Medulla oblongata (tissue), 1 donor: ENCODE results near the gene TEAD3.

ENCODE experiments used
- DNase-seq: peaks from one replicate; pipeline ENCODE4 v3.0.0-alpha.2; 2015; ENCODE audit errors: extremely low spot score

Gene TEAD3

DNA sequence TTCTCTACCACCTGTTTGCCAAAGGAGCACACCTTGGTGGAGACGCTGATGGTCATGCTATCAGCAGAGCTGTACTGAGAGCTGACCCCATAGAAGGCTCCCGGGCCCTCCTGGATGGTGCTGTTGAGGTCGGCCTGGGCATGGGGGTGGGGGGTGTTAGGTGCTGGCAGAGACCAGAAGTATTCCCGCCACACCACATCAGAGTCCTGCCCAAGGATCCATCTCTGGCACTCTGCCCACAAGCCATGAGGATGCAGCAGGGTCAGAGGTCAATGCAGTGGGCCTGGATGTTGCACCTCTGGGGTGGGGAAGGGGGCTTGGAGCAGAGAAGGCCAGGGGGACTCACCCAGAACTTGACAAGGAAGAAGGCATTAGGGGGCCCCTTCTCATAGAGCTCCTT is 21.3 kb downstream of the TEAD3 start:
- DNase-seq = no peak

DNA sequence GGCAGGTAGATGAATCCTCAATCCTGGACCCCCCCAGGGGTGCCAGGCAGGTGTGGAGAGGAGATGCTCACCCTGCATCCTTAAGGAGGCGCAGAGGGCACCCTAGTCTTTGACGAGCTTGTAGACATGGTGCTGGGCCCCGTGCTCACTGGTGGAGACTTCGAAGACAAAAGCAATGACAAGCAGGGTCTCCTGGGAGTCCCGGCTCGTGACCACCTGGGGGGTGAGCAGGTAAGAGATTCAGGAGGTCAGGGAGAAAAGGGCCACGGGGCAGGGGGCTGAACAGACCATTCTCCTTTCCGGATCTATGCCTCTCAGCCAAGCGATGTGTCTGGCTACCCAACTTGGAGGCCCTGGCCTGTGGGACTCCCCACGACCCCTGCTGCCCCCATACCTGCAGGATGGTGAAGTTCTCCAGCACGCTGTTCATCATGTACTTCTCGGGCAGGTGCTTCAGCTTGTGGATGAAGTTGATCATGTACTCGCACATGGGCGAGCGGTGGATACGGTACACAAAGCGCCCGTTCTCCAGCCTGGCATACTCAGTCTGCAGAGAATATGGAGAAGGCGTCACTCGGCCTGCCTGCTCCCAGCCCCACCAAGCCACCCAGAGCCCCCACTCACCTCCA is 21.8 kb downstream of the TEAD3 start:
- no peak for DNase-seq

GRCh38 chr6:35474131-35474941 is 22.5 kb downstream of the TEAD3 start:
- no peak for DNase-seq

DNA sequence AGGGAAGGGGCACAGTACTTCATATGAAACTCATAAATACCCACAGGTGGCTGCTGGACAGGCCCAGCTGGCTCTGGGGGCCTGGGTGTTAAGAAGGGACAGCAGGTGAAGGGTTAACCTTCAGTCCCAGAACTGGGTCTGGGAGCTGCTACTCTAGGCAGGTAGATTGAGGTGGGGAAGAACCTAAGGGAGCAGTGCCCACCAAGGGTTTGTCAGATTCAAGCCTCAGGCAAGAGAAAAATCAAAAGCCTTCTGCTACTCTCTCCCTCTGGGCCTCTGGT is 23.1 kb downstream of the TEAD3 start:
- no peak for DNase-seq

GRCh38 chr6:35473075-35473849 is 23.6 kb downstream of the TEAD3 start:
- DNase-seq = no peak

DNA sequence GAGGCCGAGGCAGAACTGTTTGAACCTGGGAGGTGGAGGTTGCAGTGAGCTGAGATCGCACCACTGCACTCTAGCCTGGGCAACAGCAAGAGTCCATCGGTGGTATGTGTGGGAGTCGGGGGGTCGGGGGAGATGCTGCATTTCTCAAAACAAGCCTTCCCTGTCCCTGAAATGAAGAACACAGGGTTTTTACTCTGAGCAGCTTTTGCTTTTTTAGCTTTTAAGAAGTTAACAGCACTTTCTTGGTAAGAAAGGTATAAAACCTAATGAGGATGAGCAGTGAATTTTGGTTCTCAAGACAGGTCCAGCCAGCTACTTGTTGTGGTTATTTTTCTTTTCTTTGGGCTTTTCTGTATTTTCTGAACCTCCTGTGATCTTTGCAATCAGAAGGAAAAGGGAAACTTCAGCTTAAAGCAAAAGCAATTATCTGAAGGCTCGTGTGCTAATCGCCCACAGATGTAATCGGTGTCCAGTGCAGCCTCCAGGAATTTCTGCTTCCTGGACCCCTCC is 25.0 kb downstream of the TEAD3 start:
- DNase-seq = no peak

DNA sequence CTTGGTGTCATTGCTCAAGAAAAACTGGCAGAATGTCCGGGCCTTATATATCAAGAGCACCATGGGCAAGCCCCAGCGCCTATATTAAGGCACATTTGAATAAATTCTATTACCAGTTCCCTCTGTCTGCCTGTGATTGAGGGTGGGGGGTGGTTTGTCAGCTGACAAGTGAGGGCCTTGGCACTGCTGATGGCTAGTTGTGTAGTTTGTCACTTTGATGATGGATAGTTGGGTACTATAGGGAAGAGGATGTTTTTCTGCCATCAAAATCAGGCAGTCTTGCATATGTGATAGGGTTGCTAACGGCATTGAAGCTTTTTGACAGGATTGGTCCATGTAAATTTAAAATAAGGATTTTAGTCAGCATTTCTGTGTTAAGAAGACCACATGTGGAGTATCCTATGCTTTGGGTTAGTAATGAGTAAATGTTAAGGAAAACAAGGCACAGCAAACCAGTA is 26.2 kb downstream of the TEAD3 start:
- DNase-seq = no peak

DNA sequence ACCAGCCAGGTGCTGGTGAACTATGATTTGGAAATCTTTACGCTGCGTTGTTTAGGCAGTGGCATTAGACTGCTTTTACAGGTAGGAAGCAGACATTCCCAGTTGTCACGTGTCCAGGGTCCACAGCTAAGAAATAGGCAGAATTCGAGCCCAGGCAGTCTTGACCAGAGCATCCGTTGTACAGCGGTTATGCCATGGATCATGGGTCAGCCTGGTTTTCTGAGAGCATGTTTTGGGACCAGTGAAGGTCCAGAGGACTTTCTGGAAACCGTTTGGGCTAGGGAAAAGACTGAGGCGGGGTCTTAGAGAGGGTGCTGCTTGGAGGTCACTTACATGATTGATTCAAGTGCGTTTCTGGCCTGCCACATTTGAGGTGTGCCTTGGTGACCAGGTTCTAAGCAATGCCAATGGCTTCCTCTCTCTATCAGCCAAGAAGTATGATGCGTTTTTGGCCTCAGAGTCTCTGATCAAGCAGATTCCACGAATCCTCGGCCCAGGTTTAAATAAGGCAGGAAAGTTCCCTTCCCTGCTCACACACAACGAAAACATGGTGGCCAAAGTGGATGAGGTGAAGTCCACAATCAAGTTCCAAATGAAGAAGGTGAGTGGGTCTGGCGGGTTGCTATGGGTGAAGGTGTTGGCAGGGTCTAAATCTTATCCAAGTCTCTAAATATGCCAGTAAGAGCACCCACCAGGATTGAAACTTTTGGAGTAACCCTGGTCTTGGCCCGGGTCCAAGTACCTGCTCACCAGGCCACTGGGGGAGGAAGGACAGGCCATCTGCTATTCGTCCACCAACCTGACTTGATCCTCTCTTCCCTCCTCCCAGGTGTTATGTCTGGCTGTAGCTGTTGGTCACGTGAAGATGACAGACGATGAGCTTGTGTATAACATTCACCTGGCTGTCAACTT is 26.9 kb downstream of the TEAD3 start:
- no peak for DNase-seq

DNA sequence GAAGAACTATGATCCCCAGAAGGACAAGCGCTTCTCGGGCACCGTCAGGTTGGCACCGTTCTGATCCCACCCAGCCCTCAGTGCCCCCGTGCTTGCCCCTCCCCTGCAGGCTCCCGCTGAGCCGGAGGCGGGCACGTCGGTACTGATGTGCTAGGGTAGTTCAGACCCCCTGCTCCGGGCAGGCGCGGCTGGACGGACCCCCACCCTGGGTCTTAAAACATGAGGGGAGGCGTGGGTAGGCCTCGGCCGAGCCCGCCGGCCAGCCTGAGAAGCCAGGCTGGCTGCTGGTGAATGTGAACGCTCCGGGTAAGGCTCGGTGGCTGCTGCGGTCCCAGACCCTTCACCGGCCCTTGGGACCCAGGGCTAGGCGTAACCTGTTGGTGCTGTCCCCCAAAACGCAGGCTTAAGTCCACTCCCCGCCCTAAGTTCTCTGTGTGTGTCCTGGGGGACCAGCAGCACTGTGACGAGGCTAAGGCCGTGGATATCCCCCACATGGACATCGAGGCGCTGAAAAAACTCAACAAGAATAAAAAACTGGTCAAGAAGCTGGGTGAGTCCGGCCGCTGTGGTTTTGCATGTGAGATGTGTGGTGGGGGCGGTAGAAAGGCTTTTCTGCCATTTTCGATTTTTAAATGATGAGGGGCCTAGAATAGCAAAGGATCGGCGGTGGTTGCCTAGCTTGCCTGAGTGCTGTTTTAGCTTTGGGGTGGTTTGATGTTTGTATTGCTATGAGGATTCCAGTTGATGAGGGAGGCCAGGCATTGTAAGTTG is 27.7 kb downstream of the TEAD3 start:
- peak; percentile 39 for DNase-seq

DNA sequence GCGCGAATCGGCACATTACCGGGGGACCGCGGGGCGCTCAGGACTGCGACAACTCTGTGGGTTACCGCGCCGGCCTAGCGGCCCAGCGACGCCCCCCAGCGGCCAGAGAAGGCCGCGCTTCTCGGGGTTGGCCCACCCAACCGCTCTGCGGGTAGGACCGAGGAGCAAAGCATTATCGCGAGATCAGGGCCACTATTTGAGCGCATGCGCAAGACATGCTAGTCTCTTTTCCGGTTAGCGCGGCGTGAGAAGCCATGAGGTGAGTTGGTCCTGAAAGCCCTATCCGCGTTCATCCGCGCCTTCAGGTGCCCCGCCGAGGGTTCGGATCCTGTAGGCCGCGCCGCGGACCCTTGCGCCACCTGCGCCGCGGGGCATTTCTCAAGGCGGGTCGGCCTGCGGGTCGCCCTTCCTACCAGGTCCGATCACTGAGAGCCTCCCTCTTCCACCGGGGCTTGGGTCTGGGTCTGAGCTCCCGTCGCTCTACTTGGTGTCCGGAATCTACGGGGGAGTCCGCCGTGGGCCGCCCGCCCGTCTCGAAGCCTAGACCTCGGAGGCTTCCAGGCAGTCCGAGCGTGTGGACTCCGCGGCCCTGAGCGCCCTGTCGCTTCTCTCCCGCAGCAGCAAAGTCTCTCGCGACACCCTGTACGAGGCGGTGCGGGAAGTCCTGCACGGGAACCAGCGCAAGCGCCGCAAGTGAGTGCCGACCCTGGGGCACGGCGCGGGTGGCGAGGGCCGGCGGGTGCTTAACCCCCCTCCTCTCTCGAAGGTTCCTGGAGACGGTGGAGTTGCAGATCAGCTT is 28.5 kb downstream of the TEAD3 start, which contains the start of gene RPL10A:
RPL10A (plus strand) TSS at position 221 of the 799 bp plus-strand sequence; CDS start at position 255, 34 bp downstream.
- DNase-seq = peak; percentile 99

DNA sequence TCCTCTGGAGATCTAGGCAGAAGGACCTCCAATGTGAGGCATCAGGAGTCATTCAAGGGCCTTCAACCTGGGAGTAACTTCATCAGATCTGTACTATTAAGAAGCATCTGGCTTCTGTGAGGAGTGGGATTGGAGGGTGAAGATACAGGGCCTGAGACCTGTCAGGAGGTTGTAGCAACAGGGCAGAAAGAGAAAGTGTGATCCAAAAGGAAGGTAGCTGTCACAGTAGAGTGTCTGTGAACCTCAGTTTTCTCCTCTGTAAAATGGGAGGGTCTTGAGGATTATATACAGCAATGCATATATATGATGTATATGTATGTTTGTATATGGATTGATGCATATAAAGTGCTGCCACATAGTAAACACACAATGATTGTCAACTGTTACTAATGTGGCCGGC is 31.2 kb downstream of the TEAD3 start:
- DNase-seq = no peak

DNA sequence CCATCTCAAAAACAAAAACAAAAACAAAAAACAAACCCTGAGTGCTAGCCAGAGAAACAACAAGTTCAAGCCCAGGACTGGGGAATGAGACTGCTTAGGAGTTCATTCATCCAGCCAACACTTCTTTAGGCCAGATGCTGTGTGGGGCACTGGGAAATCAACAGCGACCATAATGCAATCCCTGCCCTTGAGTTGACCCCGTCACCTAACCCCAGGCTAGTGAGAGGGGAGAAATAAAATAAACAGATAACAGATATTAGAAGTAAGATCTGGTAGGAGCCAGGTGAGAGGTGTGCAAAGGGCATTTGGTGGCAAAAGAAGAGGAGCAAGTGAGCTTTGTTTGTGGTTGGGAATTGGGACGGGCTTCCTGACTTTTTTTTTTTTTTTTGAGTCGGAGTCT is 33.6 kb downstream of the TEAD3 start:
- DNase-seq = no peak

- no peak for DNase-seq
These were observed 35.6 kb downstream of the TEAD3 start for GRCh38 chr6:35461270-35461669.

DNA sequence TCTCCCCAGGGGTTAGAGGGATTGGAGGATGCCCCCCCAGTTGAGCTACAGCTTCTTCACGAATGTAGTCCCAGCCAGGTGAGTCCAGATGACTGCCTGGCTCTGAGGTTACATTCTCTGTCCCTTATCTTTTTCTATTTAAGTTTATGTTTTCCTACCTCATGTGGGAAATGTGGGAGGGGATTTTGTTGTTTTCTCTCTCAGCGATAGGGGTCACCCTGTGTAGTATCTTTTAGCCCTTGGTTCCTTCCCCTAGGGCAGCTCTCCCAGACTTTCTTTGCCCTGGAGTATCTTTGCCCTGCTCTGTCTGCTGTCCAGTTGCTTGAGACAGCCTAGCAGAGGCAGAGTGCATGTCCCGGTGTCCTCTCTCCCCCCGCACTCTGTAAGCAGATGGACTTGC is 39.0 kb downstream of the TEAD3 start:
- no peak for DNase-seq

GRCh38 chr6:35454391-35455110 is 42.3 kb downstream of the TEAD3 start:
- no peak for DNase-seq

GRCh38 chr6:35453236-35453635 is 43.6 kb downstream of the TEAD3 start:
- DNase-seq = no peak

DNA sequence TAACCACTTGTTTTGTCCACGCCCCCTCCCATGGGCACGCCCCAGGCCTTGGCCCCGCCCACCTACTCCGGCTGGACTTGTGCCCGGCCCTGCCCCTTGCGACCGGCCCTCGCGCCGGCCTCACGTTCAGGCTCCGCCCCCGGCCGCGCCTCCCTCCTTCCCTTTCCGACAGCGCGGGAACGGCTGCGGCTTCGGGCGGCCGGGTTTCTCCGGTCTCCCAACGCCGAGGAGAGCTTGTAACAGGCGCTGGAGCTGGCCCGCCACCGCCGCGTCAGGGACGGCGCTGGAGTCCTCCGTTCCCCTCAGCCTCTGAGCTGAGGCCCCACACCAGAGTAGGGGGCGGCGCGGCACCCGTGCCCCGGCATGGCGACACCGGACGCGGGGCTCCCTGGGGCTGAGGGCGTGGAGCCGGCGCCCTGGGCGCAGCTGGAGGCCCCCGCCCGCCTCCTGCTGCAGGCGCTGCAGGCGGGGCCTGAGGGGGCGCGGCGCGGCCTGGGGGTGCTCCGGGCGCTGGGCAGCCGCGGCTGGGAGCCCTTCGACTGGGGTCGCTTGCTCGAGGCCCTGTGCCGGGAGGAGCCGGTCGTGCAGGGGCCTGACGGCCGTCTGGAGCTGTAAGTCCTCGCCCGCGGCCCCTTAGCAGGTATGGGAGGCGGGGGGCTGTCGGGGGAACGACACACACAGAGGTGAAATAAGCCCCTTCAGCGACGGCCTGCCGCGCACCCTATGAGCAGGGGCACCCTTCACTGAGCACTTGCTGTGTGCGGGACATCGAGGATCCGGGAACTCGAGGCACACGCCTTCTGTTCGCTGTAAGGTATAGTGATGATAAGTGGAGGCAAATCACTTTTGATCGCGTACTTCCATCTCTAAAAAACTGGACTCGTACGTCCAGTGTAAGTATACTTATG is 44.4 kb downstream of the TEAD3 start, which contains the start of gene FANCE:
FANCE (plus strand) TSS at position 156 of the 908 bp plus-strand sequence; CDS start at position 364, 208 bp downstream.
- peak; percentile 94 for DNase-seq
